Transverse colon (tissue), 4 donors: Measurements from ENCODE around the gene ZNF385D.

Experiments
- CTCF ChIP-seq, 5 experiments: fragments of 200-600 bp in 3 of 5; fragments of 450-650 bp in 2 of 5; sonication (generic) in 3 of 5; IDR thresholded peaks; 1 replicate in 2 of 5; 2 replicates in 3 of 5; pipeline ENCODE4 v1.5.1; 2016 to 2017; ENCODE audit warnings: antibody characterized with exemption in 5 of 5, inconsistent platforms in 3 of 5, mild to moderate bottlenecking in 2 of 5, moderate library complexity in 1 of 5
- EP300 ChIP-seq: sonication (generic); formaldehyde crosslinking; IDR thresholded peaks from one replicate; pipeline ENCODE4 v1.6.1; 2017; ENCODE audit warnings: antibody characterized with exemption, low read depth
- POLR2AphosphoS5 ChIP-seq, 3 donors: sonication (generic); formaldehyde crosslinking; IDR thresholded peaks; one replicate each; pipeline ENCODE4 v1.6.1; 2016; ENCODE audit warnings: antibody characterized with exemption in 3 of 3

GRCh38 chr3:21682206-21682605 is 68.8 kb downstream of the ZNF385D start:
- TF ChIP-seq POLR2AphosphoS5 (IDR thresholded peaks at IDR 0.05) (no peak), EP300 (no peak), CTCF (IDR thresholded peaks at IDR 0.05) (no peak)
